PFSK-1 (cell line): ENCODE results near the gene ACSF3.

ENCODE experiments used
- FOXP2 ChIP-seq: optimal IDR thresholded peaks from 2 replicates; pipeline ENCODE3; 2011; ENCODE audit warnings: borderline replicate concordance, control low read depth, inconsistent platforms; ENCODE audit not compliant: insufficient read depth; ENCODE audit errors: extremely low read length, extremely low read depth
- POLR2AphosphoS5 ChIP-seq: IDR thresholded peaks from 2 replicates; pipeline ENCODE4 v1.6.1; 2012; ENCODE audit warnings: low read depth, mild to moderate bottlenecking, control low read depth, low read length, moderate library complexity
- SIN3A ChIP-seq: IDR thresholded peaks from 2 replicates; pipeline ENCODE4 v1.6.1; 2012; ENCODE audit warnings: mild to moderate bottlenecking, low read length, moderate library complexity, borderline replicate concordance; ENCODE audit not compliant: insufficient read depth
- TAF1 ChIP-seq: IDR thresholded peaks from 2 replicates; pipeline ENCODE4 v1.6.1; 2012; ENCODE audit warnings: low read length, control low read depth, borderline replicate concordance; ENCODE audit not compliant: insufficient read depth
- TF ChIP-seq, protein P1 (sequence below), 2 experiments: IDR thresholded peaks; 2 replicates each; pipeline versions ENCODE4 v1.6.1 to v1.8.0; 2011 to 2012; ENCODE audit warnings: low read depth in 2 of 2, low read length in 2 of 2, control low read depth in 1 of 2, inconsistent platforms in 1 of 2, mild to moderate bottlenecking in 1 of 2, moderate library complexity in 1 of 2; ENCODE audit not compliant: insufficient read depth in 1 of 2

Gene ACSF3

DNA sequence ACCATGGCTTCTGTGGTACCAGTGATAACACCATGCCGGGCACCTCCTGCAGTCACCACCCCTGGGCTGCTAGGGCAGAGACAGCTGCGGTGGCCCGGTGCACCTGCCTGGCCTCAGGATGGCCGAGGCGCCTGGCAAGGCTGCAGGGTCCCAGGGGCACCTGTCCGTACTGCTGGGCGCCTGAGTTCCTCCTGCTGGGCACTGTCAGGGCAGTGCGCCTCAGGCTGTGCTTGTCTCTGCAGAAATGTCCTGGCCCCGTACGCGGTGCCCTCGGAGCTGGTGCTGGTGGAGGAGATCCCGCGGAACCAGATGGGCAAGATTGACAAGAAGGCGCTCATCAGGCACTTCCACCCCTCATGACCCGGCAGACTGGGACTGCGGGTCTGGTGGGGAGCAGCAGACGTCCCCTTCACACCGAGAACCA, 60.2 kb downstream of the ACSF3 start:
- TF ChIP-seq POLR2AphosphoS5 (no peak), FOXP2 (no peak), SIN3A (no peak), TAF1 (no peak)
- TF ChIP-seq, protein P1, sequence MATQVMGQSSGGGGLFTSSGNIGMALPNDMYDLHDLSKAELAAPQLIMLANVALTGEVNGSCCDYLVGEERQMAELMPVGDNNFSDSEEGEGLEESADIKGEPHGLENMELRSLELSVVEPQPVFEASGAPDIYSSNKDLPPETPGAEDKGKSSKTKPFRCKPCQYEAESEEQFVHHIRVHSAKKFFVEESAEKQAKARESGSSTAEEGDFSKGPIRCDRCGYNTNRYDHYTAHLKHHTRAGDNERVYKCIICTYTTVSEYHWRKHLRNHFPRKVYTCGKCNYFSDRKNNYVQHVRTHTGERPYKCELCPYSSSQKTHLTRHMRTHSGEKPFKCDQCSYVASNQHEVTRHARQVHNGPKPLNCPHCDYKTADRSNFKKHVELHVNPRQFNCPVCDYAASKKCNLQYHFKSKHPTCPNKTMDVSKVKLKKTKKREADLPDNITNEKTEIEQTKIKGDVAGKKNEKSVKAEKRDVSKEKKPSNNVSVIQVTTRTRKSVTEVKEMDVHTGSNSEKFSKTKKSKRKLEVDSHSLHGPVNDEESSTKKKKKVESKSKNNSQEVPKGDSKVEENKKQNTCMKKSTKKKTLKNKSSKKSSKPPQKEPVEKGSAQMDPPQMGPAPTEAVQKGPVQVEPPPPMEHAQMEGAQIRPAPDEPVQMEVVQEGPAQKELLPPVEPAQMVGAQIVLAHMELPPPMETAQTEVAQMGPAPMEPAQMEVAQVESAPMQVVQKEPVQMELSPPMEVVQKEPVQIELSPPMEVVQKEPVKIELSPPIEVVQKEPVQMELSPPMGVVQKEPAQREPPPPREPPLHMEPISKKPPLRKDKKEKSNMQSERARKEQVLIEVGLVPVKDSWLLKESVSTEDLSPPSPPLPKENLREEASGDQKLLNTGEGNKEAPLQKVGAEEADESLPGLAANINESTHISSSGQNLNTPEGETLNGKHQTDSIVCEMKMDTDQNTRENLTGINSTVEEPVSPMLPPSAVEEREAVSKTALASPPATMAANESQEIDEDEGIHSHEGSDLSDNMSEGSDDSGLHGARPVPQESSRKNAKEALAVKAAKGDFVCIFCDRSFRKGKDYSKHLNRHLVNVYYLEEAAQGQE (IDR thresholded peaks at IDR 0.05; ENCODE audit: insufficient read depth in 1 of 2, low read depth in 2 of 2, low read length in 2 of 2), result no peak

DNA sequence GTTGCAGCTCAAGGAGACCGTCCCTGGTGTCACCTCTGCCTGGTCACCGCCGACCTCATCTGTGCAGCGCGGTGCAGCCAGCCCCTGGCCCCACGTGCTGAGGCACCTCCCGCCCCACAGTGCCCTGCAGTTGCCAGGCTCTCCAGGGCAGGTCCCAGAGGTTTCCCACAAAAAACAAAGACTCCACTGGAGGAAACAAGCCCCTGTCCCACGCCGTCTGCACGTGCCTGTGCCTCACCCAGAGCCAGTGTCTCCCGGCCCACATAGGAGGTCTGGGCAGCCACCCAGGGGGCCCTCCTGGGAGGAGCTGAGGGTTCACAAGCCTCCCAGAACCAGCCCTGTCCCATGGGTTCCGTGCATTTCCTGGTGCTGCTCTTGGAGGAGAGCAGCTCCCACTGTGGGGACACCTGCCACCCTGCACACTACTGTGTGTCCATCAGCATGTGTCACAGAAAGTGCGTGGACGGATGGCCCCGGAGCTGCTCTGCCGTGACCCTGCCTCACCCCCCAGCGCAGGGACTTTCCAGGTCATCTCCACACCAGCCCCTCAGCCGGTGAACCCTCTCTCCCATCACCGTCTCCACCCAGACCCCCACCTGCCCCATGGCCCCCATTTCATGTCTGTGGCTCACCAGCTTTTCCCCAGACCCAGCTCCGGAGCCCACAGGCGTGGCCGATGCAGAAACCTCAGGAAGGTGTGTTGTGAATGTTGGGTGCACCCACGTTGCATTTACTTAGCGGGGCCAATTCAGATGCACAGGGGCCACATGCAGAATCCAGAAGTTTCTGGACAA, 60.9 kb downstream of the ACSF3 start:
- no peak for TF ChIP-seq TAF1
- TF ChIP-seq, protein P1 (IDR thresholded peaks at IDR 0.05; ENCODE audit: insufficient read depth in 1 of 2, low read depth in 2 of 2, low read length in 2 of 2), result no peak
- no peak for TF ChIP-seq SIN3A
- TF ChIP-seq FOXP2, result no peak

DNA sequence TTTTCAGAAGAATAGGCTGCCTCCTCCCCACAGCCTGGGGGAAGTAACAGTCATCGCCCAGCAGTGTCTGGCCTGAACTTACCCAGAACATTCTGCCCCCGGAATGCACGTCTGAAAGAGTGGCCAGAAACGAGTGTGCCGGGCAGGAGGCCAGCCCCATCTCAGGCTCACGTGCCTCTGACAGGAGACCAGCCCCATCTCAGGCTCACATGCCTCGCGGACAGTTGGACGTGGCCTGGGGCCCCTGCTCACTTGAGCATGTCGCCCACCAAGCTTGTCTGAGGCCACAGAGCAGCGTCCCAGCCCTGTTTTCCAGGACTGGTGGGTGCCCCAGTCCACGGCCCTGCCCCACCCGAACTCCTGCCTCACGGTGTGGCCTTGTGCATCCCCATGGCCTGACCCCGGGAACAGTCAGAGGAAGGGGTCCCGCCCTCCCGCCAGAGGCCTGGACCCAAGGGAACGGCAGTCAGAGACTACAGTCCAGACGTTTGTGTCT, 61.6 kb downstream of the ACSF3 start:
- TF ChIP-seq, protein P1 (IDR thresholded peaks at IDR 0.05; ENCODE audit: insufficient read depth in 1 of 2, low read depth in 2 of 2, low read length in 2 of 2), result no peak
- TF ChIP-seq SIN3A (no peak), POLR2AphosphoS5 (no peak), FOXP2 (no peak), TAF1 (no peak)

DNA sequence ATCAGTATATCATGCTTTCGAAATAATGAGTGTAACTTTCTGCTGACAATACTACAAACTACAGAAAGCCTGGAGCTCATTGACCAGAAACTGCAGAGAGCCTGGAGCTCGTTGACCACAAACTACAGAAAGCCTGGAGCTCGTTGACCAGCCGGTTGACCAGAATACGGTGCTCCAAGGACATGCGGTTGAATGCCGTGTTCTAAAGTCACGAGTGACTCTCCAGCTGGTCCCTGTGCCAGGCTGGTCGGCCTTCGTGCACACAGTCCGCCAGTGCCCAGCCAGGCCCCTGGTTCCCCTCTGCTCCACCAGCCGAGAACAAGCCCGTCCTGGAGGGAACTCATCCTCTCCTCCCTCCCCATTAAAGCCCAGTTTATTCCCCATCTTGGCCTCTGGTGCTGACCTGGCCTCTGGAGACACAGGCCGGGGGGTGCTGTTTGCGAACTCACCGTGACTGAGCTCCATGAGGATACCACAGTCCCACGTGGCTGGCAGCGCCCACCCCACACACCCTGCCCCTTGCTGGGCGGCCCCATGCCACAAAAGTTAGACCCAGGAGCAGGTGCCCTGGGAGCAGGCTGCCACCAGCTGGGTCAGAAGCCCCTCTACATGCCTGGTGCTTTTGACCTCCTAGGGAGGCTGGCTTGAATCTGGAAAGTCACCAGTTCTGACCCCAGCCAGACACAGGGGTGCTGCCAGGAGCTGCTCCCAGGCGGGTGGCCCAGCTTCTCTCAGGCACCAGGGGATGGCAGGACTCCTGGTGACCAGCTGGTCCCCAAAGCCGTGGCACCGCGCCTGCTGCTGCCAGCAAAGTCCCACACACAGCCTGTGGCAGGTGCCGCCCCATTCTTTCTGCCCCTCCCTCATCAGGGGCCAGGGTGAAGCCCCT, 62.4 kb downstream of the ACSF3 start:
- no peak for TF ChIP-seq POLR2AphosphoS5
- no peak for TF ChIP-seq FOXP2
- no peak for TF ChIP-seq SIN3A
- TF ChIP-seq, protein P1 (IDR thresholded peaks at IDR 0.05; ENCODE audit: insufficient read depth in 1 of 2, low read depth in 2 of 2, low read length in 2 of 2), result no peak
- no peak for TF ChIP-seq TAF1
